Measurements from ENCODE around the gene PACSIN1. TPM values are rescaled to one million over a fixed set of nuclear protein-coding genes. Genes with fewer than 3 reads are reported as not detected.

Gene PACSIN1
- total and polyA plus RNA-seq, 2 of the 4 experiments (the other 2 are of a cell fraction): 0.02 TPM; not detected in 1

GRCh38 chr6:34580707-34581560, 115.1 kb downstream of the PACSIN1 start:
- BruUV-seq (replicated peaks): no TSS peak
- peak; percentile 39 for ATAC-seq (ENCODE audit: low read depth)
- POLR2A ChIA-PET (ENCODE audit: unreplicated experiment): no interaction called here
- Histone ChIP-seq H2BK120ac (ENCODE audit: low read depth, low read length) (no peak overlapping the region), H3K4ac (ENCODE audit: low read depth, low read length) (no peak overlapping the region), H2AK9ac (replicated peaks; ENCODE audit: low read depth, low read length, poor library complexity) (no peak overlapping the region), H3K79me1 (ENCODE audit: low read depth in 1 of 2, low read length in 2 of 2) (peaks cover 0 to 24% of the 10 kb centered on the region in 2 experiments; a peak in 2 of 4 replicates), H3K27me3 (ENCODE audit: control insufficient read depth, insufficient read depth, low read length) (no peaks in the 10 kb centered on the region), H4K91ac (ENCODE audit: insufficient read depth, low read depth, low read length) (no peak overlapping the region), H3K4me3 (ENCODE audit: insufficient read depth, low read depth, low read length) (no peak overlapping the region), H4K5ac (ENCODE audit: low read depth, low read length) (no peak overlapping the region), H3K4me1 (ENCODE audit: control insufficient read depth, insufficient read depth, low read length) (peaks cover 6% of the 10 kb centered on the region; the same call in 1 of the 2 replicates), H3K14ac (replicated peaks; ENCODE audit: low read depth, low read length) (no peak overlapping the region), H4K8ac (ENCODE audit: low read depth in 2 of 2, low read length in 2 of 2) (no peak overlapping the region), H3K9me3 (ENCODE audit: control insufficient read depth, insufficient read depth, low read length) (no peaks in the 10 kb centered on the region), H3K4me2 (ENCODE audit: low read depth, low read length) (no peak overlapping the region), H3K36me3 (ENCODE audit: control insufficient read depth, insufficient read depth, low read length) (no peaks in the 10 kb centered on the region), H3K23ac (ENCODE audit: low read depth, low read length) (no peak overlapping the region), H3K27ac (ENCODE audit: insufficient read depth, low read length) (no peak overlapping the region), H2AK5ac (ENCODE audit: low read depth, low read length) (no peak overlapping the region; the same call in 1 of the 2 replicates), H2AFZ (replicated peaks; ENCODE audit: low read length, poor library complexity) (no peak overlapping the region), H2BK20ac (ENCODE audit: low read depth, low read length) (no peak overlapping the region), H4K20me1 (ENCODE audit: insufficient read depth, low read length) (peaks cover 22% of the 10 kb centered on the region), H2BK5ac (ENCODE audit: low read depth, low read length, poor library complexity, severe bottlenecking) (no peak overlapping the region), H3K9ac (ENCODE audit: low read depth, low read length) (no peak overlapping the region), H3K18ac (ENCODE audit: low read depth, low read length) (no peak overlapping the region), H3K56ac (ENCODE audit: extremely low read depth, insufficient read depth, low read length) (no peak overlapping the region), H2BK15ac (ENCODE audit: low read depth, low read length) (no peak overlapping the region), H3K9me1 (ENCODE audit: insufficient read depth, low read length) (peaks cover 13% of the 10 kb centered on the region; the same call in 1 of the 2 replicates)
- intact Hi-C loops (cut with micrococcal nuclease) (no loop called here), dilution Hi-C loops (cut with HindIII; ENCODE audit: low sequenced_read_pairs, unreplicated experiment) (no loop called here), in situ Hi-C loops (cut with MboI; ENCODE audit: low sequenced_read_pairs) (no loop called here)
- TF ChIP-seq CHD1 (IDR thresholded peaks at IDR 0.05; ENCODE audit: low read depth, low read length) (no peak), SMC3 (IDR thresholded peaks at IDR 0.05; ENCODE audit: low read depth, low read length) (no peak), RFX5 (IDR thresholded peaks at IDR 0.05; ENCODE audit: low read depth, low read length) (no peak), POLR2A (IDR thresholded peaks at IDR 0.05; ENCODE audit: low read depth, low read length) (no peak)
- 88% methylated on average over 4 of the region's 6 CpGs; no CpG with 5 or more reads in 1 of the 2 experiments for WGBS, 2 experiments (ENCODE audit: extremely low coverage in 2 of 2, insufficient read length in 1 of 2)
- CTCF ChIA-PET: interaction anchor here (0.8 kb wide), 1 partner anchor 15 kb away, joined by 3 read pairs; no protein-coding TSS in a partner anchor
- DNase-seq: peak; percentile 18
